Epithelial cell of proximal tubule (primary cell): ENCODE data around the gene METTL15. TPM values are rescaled to one million over a fixed set of nuclear protein-coding genes. Genes with fewer than 3 reads are reported as not detected.

Experiments
- DNase-seq: peaks from one replicate; pipeline ENCODE4 v3.0.0-alpha.2; 2011; ENCODE audit warnings: low read depth
- H3K4me3 ChIP-seq: 2 replicates; pipeline ENCODE4 v1.5.1; 2011; ENCODE audit warnings: low read depth, mild to moderate bottlenecking, low read length
- total RNA-seq: library from RNA; depleted of rRNA; stranded (reverse); fragments of >200 nt; gene quantifications from 2 replicates; pipeline ENCODE4 v1.2.3, GENCODE V29; 2015
- TF ChIP-seq, protein P1 (sequence below): conservative IDR thresholded peaks from 2 replicates; pipeline ENCODE4 v1.5.1; 2012; ENCODE audit warnings: low read depth, mild to moderate bottlenecking, low read length

Gene METTL15
- total RNA-seq, 1 donor from 2014 or later = 8.7 TPM

DNA sequence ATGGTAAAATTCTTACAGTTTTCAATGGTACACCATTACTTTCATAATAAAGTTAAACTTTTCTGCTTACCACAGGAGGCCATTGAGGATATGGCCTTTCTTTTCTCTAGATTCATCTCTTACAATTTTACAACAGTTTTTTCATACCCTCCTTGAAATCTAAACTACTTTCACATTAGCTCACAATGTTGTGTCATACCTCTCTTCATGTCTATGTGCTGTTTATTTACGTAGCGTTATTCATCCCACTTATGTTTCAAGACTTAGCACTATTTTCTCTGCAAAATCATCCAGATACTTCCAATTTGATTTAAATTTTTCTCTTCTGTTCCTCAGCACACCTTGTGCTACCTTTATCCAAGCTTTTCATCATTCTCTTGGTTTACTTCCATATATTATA is 123.3 kb downstream of the METTL15 start:
- TF ChIP-seq, protein P1, sequence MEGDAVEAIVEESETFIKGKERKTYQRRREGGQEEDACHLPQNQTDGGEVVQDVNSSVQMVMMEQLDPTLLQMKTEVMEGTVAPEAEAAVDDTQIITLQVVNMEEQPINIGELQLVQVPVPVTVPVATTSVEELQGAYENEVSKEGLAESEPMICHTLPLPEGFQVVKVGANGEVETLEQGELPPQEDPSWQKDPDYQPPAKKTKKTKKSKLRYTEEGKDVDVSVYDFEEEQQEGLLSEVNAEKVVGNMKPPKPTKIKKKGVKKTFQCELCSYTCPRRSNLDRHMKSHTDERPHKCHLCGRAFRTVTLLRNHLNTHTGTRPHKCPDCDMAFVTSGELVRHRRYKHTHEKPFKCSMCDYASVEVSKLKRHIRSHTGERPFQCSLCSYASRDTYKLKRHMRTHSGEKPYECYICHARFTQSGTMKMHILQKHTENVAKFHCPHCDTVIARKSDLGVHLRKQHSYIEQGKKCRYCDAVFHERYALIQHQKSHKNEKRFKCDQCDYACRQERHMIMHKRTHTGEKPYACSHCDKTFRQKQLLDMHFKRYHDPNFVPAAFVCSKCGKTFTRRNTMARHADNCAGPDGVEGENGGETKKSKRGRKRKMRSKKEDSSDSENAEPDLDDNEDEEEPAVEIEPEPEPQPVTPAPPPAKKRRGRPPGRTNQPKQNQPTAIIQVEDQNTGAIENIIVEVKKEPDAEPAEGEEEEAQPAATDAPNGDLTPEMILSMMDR = no peak
- no peak for DNase-seq
- H3K4me3 ChIP-seq = no peak overlapping the region

DNA sequence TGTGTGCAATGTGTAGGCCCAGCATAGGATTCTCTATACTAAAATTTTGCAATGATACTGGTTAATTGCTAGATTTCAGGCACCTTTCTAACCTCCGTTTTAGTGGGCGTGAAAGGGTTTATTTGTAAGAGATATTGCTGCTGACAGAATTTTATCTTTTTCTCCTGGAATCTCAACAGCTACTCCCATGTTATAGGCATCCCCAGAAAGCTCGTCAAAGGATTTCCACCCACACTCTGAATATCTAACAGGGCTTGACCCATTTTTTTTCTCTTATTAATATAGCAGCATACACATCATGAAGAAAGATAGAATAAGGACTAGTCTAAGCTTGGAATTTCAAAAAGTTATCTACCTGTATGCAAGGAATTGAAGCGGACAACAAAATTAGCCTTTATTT is 124.5 kb downstream of the METTL15 start:
- TF ChIP-seq, protein P1 = no peak
- no peak for DNase-seq
- H3K4me3 ChIP-seq = no peak overlapping the region

DNA sequence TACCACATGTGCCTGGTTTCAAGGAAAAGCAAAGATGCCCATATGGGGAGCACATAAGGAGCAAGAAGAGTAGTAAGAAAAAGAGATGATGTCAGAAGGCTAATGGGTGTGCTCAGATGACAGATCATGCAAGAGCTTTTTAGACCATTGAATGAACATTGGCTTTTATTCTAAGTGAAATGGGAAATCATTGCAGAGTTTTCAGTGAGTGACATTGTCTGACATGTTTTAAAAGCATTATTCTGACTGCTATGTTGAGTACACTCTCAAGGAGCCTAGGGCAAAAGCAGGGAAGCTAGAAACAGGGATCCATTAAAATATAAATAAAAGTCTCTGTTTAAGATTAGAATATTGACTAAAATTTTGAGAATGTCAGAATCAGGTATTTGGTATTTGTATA is 133.6 kb downstream of the METTL15 start:
- no peak for DNase-seq
- TF ChIP-seq, protein P1 = no peak
- no peak overlapping the region for H3K4me3 ChIP-seq

DNA sequence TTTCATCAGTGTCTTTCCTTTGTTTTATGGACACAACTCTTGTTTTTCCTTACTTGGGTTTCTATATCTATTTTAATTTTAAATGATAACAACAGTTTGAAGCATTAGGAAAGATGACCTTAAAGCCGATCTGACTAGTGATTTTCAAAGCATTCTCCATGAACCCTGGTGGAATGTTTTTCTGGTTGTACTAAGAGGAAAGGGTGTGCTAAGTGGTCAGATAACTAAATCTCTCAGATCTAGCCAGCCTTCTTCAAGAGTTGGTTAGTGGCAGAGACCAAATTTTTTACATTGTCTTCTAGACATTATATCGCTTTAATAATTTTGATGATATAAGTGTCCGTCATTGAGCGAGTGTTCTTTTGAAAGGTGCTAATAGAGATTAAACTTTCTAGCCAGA is 134.4 kb downstream of the METTL15 start:
- no peak overlapping the region for H3K4me3 ChIP-seq
- TF ChIP-seq, protein P1 = no peak
- DNase-seq = no peak

DNA sequence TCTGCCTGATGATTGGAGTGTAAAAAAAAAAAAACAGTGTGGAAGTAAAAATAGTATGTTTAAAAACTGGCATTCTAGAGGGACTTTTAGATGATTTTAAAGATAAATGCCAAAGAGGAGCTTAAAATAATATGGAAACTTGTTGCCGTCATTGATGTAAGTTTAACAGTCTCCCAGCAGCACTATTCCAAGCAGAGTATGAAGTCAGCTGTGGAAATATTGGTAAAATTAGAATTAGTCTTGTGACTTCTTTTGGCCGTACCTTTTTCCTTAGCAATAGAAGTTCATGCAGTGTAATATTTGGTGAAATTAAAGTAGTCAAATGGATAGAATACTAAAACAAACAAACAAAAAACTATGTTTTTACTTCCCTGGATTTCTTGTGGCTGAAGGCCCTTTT is 134.9 kb downstream of the METTL15 start:
- TF ChIP-seq, protein P1 = no peak
- no peak for DNase-seq

DNA sequence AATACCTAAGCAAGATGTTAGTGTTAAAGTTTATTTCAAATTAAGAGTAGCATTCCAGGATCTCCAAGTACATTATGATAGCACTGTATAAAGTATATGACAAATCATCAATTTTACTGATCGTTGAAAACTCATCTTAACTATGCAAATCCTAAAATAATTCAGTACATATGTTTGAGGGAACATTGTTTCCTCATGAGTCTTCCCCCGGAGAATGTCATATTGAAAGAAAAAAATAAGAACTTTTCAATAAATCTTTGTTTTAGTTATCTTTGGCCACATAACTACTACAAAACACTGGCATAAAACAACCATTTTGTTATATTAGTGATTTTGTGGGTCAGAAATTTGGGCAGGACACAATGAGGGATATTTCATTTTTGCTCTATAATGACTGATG is 135.4 kb downstream of the METTL15 start:
- no peak for DNase-seq
- no peak overlapping the region for H3K4me3 ChIP-seq
- TF ChIP-seq, protein P1 = no peak

More for the DNA sequence above, 134.9 kb downstream of the METTL15 start:
- H3K4me3 ChIP-seq = no peak overlapping the region

DNA sequence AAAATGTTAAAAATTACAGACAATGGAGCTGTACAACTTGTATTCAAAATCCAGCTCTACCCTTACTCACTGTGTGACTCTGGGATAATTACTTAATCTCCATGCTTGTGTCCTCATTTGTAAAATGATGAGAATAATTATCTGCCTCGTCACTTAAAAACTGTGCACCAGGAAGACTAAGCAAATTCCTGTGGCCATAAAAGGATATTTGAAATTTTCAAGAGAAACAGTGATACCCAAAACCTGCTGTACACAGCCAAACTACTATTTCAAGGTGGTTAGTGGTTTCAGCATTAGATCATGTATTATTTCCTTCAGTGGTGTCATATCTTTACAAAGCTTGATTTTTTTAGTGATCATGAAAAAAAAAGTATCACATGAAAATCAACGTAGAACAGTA is 136.9 kb downstream of the METTL15 start:
- TF ChIP-seq, protein P1 = no peak
- DNase-seq = no peak
- no peak overlapping the region for H3K4me3 ChIP-seq
